Activated naive CD4-positive, alpha-beta T cell treated with anti-CD3 and anti-CD28 coated beads for 36 hours (primary cell): ENCODE measurements around the gene AADACL4. TPM values are rescaled to one million over a fixed set of nuclear protein-coding genes. Genes with fewer than 3 reads are reported as not detected.
"Not testable (repeated sequence)": the region's sequence is repeated elsewhere in the genome, so short reads cannot be mapped to it uniquely, and the experiment has no call there.

Source experiments
- CTCF ChIA-PET: fragments of 350-600 bp; sonication (Branson Sonifier 250); formaldehyde crosslinking; loops from one replicate; lab custom pipeline; 2021; ENCODE audit warnings: antibody characterized with exemption; lab: Charles Lee
- DNase-seq: peaks from one replicate; pipeline ENCODE4 v3.0.0-alpha.2; 2020
- H3K27ac Mint-ChIP-seq: one replicate; pipeline ENCODE4 v1.8.0; 2021; ENCODE audit warnings: mild to moderate bottlenecking, mixed read lengths
- H3K27me3 Mint-ChIP-seq: one replicate; pipeline ENCODE4 v1.8.0; 2021; ENCODE audit warnings: low read depth, mixed read lengths
- H3K36me3 Mint-ChIP-seq: one replicate; pipeline ENCODE4 v1.8.0; 2021; ENCODE audit warnings: low read depth, mixed read lengths
- H3K4me1 Mint-ChIP-seq: one replicate; pipeline ENCODE4 v1.8.0; 2021; ENCODE audit warnings: low read depth, mixed read lengths
- H3K4me3 Mint-ChIP-seq: one replicate; pipeline ENCODE4 v1.8.0; 2021; ENCODE audit warnings: mild to moderate bottlenecking, moderate library complexity, mixed read lengths
- H3K9me3 Mint-ChIP-seq: one replicate; pipeline ENCODE4 v1.8.0; 2021; ENCODE audit warnings: mixed read lengths
- intact Hi-C: fragments of 100-400 bp; cut with micrococcal nuclease; formaldehyde crosslinking; loops from one replicate; pipeline ENCODE4 v1.15.1; 2023
- total RNA-seq, 2 experiments: library from RNA; stranded (reverse); gene quantifications; one replicate each; pipeline ENCODE4 v1.2.3, GENCODE V29; 2021

Gene AADACL4
- total RNA-seq, 2 experiments from 2014 or later: not detected

DNA sequence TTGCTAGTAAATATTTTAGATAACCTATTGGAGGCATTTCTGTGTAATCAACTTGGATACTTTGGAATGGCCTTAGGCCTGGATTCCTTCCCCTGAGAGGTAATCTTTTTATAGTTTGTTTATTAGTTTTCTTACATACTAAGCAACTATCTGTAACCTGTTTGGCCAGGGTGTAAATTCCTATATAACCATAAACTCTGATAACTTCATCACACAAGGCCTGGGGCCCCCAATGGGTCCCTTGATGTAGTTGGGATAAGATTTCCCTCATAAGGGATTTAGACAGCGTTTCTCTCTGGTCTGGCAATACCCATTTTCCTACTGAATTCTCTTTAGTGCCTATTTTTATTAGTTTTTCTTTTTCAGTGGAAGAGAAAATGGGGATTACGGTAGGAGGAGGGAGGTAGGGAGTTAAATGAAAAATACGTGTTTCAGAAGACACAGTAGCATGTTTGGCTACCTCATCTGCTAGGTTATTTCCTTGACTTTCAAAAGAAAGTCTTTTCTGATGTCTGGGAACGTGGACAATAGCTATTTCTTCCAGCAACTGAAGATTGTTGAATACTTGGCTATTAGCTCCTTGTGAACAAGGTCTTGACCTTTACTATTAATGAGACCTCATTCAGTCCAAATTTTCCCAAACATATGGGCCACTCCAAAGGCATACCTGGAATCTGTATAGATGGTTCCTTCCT, 64.7 kb downstream of the AADACL4 start:
- CTCF ChIA-PET: no interaction called here
- DNase-seq: no peak
- Mint-ChIP-seq H3K27me3 (peaks cover 3% of the 10 kb centered on the region), H3K9me3 (peaks cover 12% of the 10 kb centered on the region), H3K4me3 (no peak overlapping the region), H3K36me3 (no peaks in the 10 kb centered on the region), H3K27ac (no peak overlapping the region), H3K4me1 (no peaks in the 10 kb centered on the region)
- intact Hi-C loops: no loop called here

GRCh38 chr1:12709091-12709491, 65.2 kb downstream of the AADACL4 start:
- Mint-ChIP-seq H3K9me3 (peaks cover 7% of the 10 kb centered on the region), H3K4me3 (no peak overlapping the region), H3K27me3 (peaks cover under 1% of the 10 kb centered on the region), H3K27ac (no peak overlapping the region), H3K4me1 (no peaks in the 10 kb centered on the region), H3K36me3 (no peaks in the 10 kb centered on the region)
- intact Hi-C loops: no loop called here
- no peak for DNase-seq
- CTCF ChIA-PET: no interaction called here

GRCh38 chr1:12709696-12710095, 65.8 kb downstream of the AADACL4 start:
- CTCF ChIA-PET: no interaction called here
- DNase-seq: no peak
- Mint-ChIP-seq H3K9me3 (peaks cover under 1% of the 10 kb centered on the region), H3K36me3 (no peaks in the 10 kb centered on the region), H3K27ac (no peak overlapping the region), H3K4me1 (no peaks in the 10 kb centered on the region), H3K4me3 (no peak overlapping the region), H3K27me3 (no peaks in the 10 kb centered on the region)
- intact Hi-C loops: no loop called here

DNA sequence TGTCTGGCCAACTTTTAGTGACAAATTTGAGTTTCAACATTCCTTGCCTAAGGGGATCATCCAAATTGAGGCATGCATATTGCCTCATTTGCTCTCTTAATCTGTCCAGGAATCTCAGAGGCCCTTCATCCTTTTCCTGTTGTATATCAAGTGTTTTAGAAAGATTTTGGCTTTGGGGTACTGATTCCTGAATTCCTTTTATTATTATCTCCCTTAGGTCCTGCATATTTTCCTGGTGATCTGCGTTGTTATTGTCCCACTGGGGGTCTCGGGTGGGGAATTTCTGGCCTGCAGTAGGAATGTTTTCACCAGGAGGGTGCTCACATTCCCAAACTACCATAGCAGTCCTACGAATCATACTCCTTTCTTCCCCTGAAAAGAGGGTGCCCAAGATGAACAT, 67.7 kb downstream of the AADACL4 start:
- intact Hi-C loops: no loop called here
- no peak for DNase-seq
- H3K4me1 Mint-ChIP-seq: no peaks in the 10 kb centered on the region
- H3K36me3 Mint-ChIP-seq: no peaks in the 10 kb centered on the region
- no peak overlapping the region for H3K27ac Mint-ChIP-seq
- no peak overlapping the region for H3K4me3 Mint-ChIP-seq
- no peaks in the 10 kb centered on the region for H3K9me3 Mint-ChIP-seq
- peaks cover 5% of the 10 kb centered on the region for H3K27me3 Mint-ChIP-seq
- CTCF ChIA-PET: no interaction called here

DNA sequence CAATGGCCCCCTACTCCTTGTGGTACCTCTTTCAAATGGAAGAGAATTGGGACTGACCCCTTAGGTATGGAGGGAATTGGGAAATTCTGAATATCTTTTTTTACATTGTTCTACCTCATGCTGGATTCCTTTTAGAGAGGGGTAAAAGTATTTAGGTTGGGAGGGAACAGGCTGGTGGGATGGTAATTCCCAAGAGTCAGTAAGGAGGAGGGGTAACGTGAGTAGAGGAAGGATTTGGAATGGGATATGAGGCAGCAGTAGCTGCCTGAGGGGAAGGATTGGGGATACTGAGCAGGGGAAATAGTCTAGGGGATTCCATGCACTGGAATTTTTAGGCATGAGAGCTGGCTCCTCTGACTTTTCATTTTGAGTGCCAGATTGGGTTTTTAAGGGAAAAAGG, 68.2 kb downstream of the AADACL4 start:
- no peak overlapping the region for H3K4me3 Mint-ChIP-seq
- no peak overlapping the region for H3K27ac Mint-ChIP-seq
- intact Hi-C loops: no loop called here
- CTCF ChIA-PET: no interaction called here
- peaks cover 6% of the 10 kb centered on the region for H3K27me3 Mint-ChIP-seq
- H3K36me3 Mint-ChIP-seq: no peaks in the 10 kb centered on the region
- no peaks in the 10 kb centered on the region for H3K4me1 Mint-ChIP-seq
- DNase-seq: no peak
- no peaks in the 10 kb centered on the region for H3K9me3 Mint-ChIP-seq

DNA sequence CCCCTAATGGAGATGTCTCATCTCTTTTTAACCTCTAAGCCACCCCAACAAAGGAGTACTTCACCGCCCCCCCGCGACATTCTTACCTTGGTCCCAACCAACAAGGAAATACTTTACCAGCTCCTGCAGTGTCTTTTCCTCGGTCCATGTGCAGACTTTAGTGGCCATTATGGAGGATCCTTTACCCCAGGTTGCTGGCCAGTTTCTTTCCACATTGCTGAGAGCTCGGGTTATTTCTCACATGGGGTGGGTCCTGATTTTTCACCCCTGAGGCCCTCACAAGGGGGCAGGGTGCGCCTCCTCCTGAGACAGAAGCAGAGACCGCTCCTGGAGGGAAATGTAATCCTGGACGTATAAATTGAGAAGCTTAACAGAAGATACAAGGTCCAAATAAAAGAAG, 69.0 kb downstream of the AADACL4 start:
- H3K4me1 Mint-ChIP-seq: no peaks in the 10 kb centered on the region

DNA sequence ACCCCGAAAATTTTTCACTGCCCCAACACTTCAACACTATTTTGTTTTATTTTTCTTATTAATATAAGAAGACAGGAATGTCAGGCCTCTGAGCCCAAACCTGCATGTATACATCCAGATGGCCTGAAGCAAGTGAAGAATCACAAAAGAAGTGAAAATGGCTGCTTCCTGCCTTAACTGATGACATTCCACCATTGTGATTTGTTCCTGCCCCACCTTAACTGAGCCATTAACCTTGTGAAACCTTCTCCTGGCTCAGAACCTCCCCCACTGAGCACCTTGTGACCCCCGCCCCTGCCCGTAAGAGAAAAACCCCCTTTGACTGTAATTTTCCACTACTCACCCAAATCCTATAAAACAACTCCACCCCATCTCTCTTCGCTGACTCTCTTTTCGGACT, 69.8 kb downstream of the AADACL4 start:
- H3K9me3 Mint-ChIP-seq, H3K4me1 Mint-ChIP-seq, H3K4me3 Mint-ChIP-seq, CTCF ChIA-PET, DNase-seq, H3K27ac Mint-ChIP-seq, H3K27me3 Mint-ChIP-seq, H3K36me3 Mint-ChIP-seq, intact Hi-C loops: not testable (repeated sequence)

More for the DNA sequence above, 69.0 kb downstream of the AADACL4 start:
- no peaks in the 10 kb centered on the region for H3K36me3 Mint-ChIP-seq
- no peaks in the 10 kb centered on the region for H3K9me3 Mint-ChIP-seq
- no peak overlapping the region for H3K4me3 Mint-ChIP-seq
- CTCF ChIA-PET: no interaction called here
- no peak for DNase-seq
- H3K27ac Mint-ChIP-seq: no peak overlapping the region
- peaks cover 6% of the 10 kb centered on the region for H3K27me3 Mint-ChIP-seq
- intact Hi-C loops: no loop called here

DNA sequence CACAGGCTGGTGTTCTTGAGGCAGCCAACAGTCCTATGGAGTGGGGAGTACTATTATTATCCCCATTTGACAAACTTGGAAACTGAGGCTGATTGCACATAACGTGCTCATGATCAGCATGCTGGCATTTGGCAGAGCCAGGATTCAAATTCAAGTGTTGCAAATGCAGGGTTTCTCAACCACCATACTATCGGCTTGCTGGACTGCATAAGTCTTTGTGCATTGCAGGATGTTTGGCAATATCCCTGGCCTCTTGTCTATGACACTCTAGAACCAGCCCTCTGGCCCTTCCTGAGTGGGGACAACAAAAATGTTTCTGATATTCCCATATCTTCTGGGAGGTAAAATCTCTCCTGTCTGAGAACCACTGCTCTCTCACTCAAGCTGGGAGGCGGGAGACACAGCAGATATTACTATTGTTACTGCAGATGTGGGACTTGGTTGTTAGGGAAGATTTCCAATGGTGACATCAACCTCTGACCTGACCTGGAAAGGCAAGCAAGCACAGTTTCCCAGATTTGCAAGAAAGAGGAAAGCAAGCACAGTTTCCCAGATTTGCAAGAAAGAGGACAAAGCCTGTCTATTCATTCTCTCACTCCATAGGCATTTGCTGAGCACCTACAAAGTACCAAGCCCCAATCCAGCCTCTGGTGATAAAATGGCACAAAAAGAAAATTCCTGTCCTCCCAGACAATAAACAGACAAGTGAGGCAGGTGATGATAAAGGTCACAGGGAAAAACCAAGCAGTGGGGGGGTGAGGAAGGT, 71.0 kb downstream of the AADACL4 start:
- intact Hi-C loops: no loop called here
- Mint-ChIP-seq H3K27me3 (peaks cover 6% of the 10 kb centered on the region), H3K9me3 (no peaks in the 10 kb centered on the region), H3K36me3 (no peaks in the 10 kb centered on the region), H3K4me1 (no peaks in the 10 kb centered on the region), H3K4me3 (no peak overlapping the region), H3K27ac (no peak overlapping the region)
- CTCF ChIA-PET: no interaction called here
- no peak for DNase-seq

- no peak within 1 kb of the TSS for H3K4me3 Mint-ChIP-seq
- CTCF ChIA-PET: no interaction called here
- no peaks in the 10 kb centered on the region for H3K36me3 Mint-ChIP-seq
- no peaks in the 10 kb centered on the region for H3K4me1 Mint-ChIP-seq
- no peak within 1 kb of the TSS for H3K27ac Mint-ChIP-seq
- peaks cover 6% of the 10 kb centered on the region for H3K27me3 Mint-ChIP-seq
- DNase-seq: no peak
- no peaks in the 10 kb centered on the region for H3K9me3 Mint-ChIP-seq
- intact Hi-C loops: no loop called here
Measured at GRCh38 chr1:12715896-12716437, 72.1 kb downstream of the AADACL4 start, which contains the start of gene AADACL3. Gene AADACL3 (plus strand): TSS chr1:12716110. CDS start chr1:12716177, 67 bp downstream.

Other genes starting within 250 kb of the AADACL4 start
- gene DHRS3, start 25.9 kb upstream of the AADACL4 start, total RNA-seq: 10 to 100 TPM; 45.5 to 45.7 TPM
- gene AADACL3, start 72.0 kb downstream of the AADACL4 start, total RNA-seq: not detected
- gene CFAP107, start 102.1 kb downstream of the AADACL4 start, total RNA-seq: not detected
- not detected for gene PRAMEF12, start 129.7 kb downstream of the AADACL4 start, total RNA-seq
- gene PRAMEF1, start 147.3 kb downstream of the AADACL4 start, total RNA-seq: not detected
- gene PRAMEF11, start 187.3 kb downstream of the AADACL4 start, total RNA-seq: not detected
- not detected for gene HNRNPCL1, start 204.6 kb downstream of the AADACL4 start, total RNA-seq
- not detected for gene PRAMEF2, start 213.0 kb downstream of the AADACL4 start, total RNA-seq
- not detected for gene PRAMEF4, start 242.1 kb downstream of the AADACL4 start, total RNA-seq